Astrocyte (in vitro differentiated cells and primary cell): Measurements from ENCODE around the gene RGR.

Experiments used
- CTCF ChIP-seq: IDR thresholded peaks from 2 replicates; pipeline ENCODE4 v1.5.1; 2011; ENCODE audit warnings: low read depth, mild to moderate bottlenecking, inconsistent platforms, low read length, moderate library complexity; ENCODE audit not compliant: insufficient read depth
- EZH2 ChIP-seq: IDR thresholded peaks from 2 replicates; pipeline ENCODE4 v1.6.1; 2012; ENCODE audit warnings: mild to moderate bottlenecking, low read length, inconsistent platforms; ENCODE audit not compliant: insufficient read depth

GRCh38 chr10:84198206-84198915 lies 46.5 kb upstream of the RGR start:
- TF ChIP-seq EZH2 (no peak), CTCF (no peak)
